Stimulated activated CD8-positive, alpha-beta memory T cell treated with anti-CD3 and anti-CD28 coated beads, Interleukin-15, amount 100 ng/mL, for 48 hours (primary cell): ENCODE measurements around the gene GOLGA6L10.
"Not testable (repeated sequence)": the region's sequence is repeated elsewhere in the genome, so short reads cannot be mapped to it uniquely, and the experiment has no call there.

ENCODE experiments used
- DNase-seq, 2 donors: peaks; one replicate each; pipeline ENCODE4 v3.0.0-alpha.2; 2020; ENCODE audit warnings: low read depth in 2 of 2

The GOLGA6L10 gene

DNA sequence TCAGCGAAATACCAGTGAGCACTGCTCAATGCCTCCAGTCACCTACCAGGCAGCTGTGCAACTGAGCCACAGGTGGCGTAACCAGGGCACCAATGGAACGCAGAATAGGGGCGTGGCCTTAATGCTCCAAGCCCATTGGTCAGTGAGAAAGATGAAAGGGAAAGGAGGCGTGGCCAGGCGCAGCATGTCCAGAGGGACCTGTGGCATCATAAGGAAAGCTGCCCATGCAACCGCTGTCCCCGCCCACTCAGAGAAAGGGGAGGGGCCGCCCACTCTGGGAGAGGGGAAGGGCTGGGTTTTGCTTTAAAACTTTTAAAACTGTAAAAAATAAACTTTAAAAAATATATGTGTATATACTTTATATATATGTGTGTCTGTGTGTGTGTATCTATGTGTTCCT, at the start of gene GOLGA6L10:
Gene GOLGA6L10 (minus strand): TSS at position 101 of the 400 bp plus-strand sequence. CDS start 100 bp downstream, at position 1.
- DNase-seq: not testable (repeated sequence)

GRCh38 chr15:82398785-82399184, 49.5 kb upstream of the GOLGA6L10 start:
- DNase-seq: no peak

- DNase-seq: no peak
These were observed 48.5 kb upstream of the GOLGA6L10 start for GRCh38 chr15:82397817-82398216.

DNA sequence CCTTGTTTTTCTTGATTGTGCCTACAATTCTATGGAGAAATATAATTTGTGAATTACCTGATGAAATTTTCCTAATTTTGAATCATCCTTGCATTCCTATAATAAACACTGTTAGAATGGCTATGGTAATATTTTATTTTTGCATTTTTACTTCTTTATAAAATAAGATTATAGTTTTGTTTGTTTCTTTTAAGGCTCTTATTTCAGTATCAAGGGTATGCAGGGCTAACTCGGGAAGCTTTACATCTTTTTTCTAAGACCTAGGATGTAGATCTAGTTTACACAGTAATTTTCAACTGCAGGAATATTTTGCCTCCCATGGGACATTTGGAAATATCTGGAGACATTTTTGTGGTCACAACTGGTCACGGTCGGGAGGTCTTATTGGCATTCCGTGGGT, 46.5 kb upstream of the GOLGA6L10 start:
- DNase-seq: not testable (repeated sequence)

DNA sequence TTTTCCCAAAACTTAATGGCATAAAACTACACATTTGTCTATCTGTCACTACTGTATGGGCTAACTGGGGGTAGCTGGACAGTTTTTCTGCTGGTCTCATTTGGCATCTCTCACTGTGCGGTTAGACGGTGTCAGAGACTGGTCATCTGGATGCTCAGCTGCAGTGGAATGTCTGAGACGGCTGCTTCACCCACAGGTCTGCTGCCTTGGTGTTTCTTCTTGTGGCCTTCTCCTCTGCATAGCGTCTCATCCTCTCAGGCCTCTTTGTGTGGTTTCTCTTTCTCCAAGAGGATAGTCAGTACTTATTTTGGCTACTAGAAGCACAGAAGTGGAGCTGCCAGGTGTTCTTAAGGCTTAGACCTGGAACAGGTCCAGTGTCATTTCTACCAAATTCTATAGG, 44.4 kb upstream of the GOLGA6L10 start:
- no peak for DNase-seq

- not testable (repeated sequence) for DNase-seq
These were observed 42.8 kb upstream of the GOLGA6L10 start for GRCh38 chr15:82392077-82392476.

GRCh38 chr15:82390152-82390551, 40.9 kb upstream of the GOLGA6L10 start:
- not testable (repeated sequence) for DNase-seq

DNA sequence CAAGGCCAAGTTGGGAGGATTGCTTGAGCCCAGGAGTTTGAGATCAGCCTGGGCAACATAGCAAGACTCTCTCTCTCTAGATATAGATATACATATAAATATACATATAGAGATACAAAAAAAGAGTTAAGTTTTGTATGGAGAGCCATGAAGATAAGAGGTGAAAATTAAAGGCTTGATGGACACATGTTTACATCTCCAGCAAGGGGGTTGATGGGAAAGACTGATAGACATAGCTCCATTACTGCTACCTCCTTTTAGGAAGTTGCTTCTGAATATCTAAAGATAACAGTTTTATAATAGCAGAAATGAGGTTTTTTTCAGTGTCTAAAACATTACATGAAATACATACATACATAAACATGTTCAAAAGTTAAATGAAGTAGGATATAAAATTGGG, 37.9 kb upstream of the GOLGA6L10 start:
- DNase-seq: not testable (repeated sequence)

DNA sequence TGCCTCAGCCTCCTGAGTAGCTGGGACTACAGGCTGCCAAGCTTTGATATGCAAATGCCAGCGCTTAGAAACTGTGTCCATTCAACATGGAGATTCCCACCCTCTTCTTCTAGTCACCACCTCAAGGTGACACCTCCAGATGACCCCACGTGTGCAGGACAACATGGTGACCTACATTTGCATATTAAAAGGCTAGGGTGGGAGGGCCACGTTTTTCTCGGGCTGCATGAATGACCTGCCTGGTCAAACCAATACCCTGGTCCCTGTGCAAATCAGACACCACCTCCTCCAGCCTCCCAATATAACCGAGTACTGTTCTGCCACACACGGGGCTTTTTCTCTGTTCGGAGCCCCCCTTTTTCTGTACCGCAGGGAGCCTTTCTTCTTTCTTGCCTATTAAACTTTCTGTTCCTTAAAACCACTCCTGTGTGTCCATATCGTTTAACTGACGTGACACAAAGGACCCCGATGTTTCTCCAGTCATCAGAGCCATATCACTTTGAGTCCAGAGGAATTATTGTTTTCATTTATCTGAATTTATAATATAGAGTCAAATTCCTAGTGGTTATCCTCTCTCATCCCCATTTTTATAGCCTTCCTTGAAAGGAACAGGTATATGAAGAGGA, 32.2 kb upstream of the GOLGA6L10 start:
- not testable (repeated sequence) for DNase-seq

DNA sequence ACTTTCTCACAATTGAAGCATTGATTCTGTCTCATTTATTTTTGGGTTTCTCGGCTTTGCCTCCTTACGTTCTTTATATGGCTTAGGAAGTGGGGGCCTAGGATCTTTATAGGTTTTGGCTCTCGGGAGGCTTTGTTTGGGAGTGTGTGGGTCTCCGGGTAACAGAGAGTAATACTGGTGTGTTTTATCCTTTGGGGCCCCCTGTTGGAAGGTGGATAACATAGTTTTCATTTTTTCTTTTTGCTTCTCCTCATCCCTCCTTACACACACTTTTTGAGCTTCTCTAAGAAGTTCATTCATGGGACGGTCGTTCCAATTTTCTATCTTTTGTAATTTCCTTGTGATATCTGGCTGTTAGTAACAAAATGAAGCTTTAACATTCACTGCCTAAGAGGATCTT, 30.3 kb upstream of the GOLGA6L10 start:
- not testable (repeated sequence) for DNase-seq

DNA sequence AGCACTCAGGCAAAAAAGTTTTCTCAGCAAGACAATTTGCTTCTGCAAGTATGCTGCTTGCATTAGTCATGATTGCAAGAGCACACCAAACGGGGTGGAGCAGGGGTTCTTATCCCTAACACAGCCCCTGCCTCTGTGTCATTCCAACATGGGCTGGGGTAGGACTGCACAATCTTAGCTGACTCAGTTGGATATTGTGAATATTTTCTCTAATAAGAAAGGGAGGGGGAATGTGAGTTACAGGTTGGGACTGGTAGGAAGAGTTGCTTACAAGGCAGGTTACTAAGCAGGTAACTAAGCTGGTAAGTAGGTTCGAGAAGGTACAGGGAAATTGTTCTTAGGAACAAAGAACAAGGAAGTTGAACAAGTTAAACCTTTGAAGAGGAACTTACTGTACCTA, 24.4 kb upstream of the GOLGA6L10 start:
- not testable (repeated sequence) for DNase-seq

- no peak for DNase-seq
These were observed 22.4 kb upstream of the GOLGA6L10 start for GRCh38 chr15:82371656-82372055.

DNA sequence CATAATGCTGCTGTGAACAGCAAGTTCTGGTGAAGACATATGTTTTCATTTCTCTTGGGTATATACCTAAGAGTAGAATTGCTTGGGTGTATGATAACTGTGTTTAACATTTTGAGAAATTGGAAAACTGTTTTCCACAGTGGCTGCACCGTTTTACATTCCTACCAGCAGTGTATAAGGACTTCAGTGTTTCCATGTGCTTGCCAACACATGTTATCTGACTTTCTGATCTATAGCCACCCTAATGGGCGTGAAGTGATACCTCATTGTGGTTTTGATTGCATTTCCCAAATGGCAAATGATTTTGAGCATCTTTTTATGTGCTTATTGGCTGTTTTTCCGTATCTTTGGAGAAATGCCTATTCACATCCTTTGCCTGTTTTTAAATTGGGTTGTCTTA, 18.5 kb upstream of the GOLGA6L10 start:
- not testable (repeated sequence) for DNase-seq

DNA sequence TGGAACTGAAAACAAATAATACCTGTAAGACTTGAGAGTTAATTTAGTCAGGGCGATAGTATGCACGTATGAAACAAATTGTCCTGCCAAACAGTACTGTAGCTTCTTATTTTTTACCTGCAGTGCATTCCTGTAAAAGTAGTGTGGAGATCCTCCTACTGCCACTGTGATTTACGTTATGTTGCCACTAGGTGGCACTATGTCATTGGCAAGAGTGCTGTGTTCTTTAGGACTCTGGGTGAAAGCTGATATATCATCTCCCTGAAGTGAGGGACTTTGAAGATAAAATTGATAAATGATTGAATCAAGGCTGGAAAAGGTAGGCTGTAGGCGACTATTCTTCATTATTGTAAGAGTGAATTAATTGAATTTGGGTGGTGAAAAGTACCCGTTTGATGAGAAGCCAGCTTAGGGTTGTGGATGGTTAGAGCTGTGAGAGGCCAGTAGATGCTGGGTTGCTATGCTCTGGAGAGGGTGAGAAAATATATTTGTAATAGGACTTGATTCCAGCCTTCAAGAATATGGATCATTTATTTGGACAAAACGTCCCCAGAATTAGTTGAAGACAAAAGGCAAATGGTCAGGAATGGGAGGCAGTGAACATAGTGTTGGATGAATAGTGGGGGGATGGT, 16.5 kb upstream of the GOLGA6L10 start:
- peak in 1 of 2 donors; percentile 25 for DNase-seq

DNA sequence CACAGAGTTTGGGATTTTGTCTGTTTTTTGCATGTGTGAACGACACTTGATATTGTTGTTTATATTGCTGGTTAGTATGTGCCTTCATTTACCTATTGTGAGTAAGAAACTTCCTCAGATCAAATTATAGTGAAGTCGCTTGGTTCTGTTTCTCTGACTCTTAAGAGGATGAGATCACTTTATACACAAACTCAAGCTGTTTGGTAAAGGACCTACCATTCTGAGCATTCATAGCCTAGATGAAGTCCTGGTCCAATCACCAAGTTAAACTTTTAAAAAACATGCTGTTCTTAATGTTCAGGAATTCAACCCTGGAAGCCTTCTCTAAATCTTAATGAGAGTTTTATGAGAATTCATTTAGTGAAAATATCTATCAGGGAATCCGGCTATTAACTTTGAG, 15.3 kb upstream of the GOLGA6L10 start:
- not testable (repeated sequence) for DNase-seq

GRCh38 chr15:82362790-82363189, 13.5 kb upstream of the GOLGA6L10 start:
- not testable (repeated sequence) for DNase-seq

- DNase-seq: not testable (repeated sequence)
These were observed 11.3 kb upstream of the GOLGA6L10 start for GRCh38 chr15:82360618-82361017.

DNA sequence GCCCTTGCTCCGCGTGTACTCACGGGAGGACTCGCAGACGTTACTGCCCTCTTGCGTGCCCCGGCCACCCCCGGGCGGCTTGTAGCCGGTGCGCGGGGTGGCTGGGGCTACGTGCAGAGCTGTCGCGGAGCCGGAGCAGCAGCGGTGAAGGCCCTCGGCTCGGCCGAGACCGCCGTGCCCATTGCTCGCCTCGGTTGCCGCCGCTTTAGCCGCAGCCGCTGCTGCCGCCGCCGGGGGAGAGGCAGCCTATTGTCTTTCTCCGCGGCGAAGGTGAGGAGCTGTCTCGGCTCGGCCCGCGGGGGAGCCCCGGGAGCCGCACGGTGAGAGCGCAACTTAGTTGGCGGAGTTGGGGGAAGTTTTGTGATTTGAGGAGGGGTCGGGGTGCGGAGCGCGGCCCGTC, 5.8 kb upstream of the GOLGA6L10 start:
- not testable (repeated sequence) for DNase-seq

- not testable (repeated sequence) for DNase-seq
These were observed 5.3 kb upstream of the GOLGA6L10 start for GRCh38 chr15:82354546-82354945.

GRCh38 chr15:82347645-82348044, 1.6 kb downstream of the GOLGA6L10 start:
- DNase-seq: not testable (repeated sequence)

- DNase-seq: not testable (repeated sequence)
These were observed 4.1 kb downstream of the GOLGA6L10 start for GRCh38 chr15:82345176-82345575.

- DNase-seq: not testable (repeated sequence)
These were observed 4.9 kb downstream of the GOLGA6L10 start for GRCh38 chr15:82344421-82344820.

DNA sequence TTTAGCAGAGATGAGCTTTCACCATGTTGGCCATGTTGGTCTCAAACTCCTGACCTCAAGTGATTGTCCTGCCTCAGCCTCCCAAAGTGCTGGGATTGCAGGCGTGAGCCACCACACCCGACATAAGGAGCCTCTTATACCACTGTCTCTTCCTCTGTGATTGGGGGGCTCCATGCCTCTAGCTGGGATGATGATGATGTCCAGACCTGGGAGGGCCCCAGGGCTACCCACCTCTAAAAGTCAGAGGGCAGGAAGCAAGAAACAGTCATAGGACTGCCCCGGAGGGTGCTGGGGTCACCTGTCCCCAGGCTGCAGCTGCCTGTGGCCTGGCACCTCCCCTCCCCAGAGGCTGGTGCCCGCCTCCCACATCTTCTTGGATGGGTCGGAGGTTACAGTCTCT, 5.4 kb downstream of the GOLGA6L10 start:
- not testable (repeated sequence) for DNase-seq
